GM12878 (cell line): ENCODE measurements around the gene BRD2. TPM values are rescaled to one million over a fixed set of nuclear protein-coding genes. Genes with fewer than 3 reads are reported as not detected.

Source experiments
- ATAC-seq: fragments of 200-7000 bp; cut with Tn5 transposase; 3 replicates; pipeline ENCODE4 v1.9.1; 2020; ENCODE audit warnings: mild to moderate bottlenecking, moderate library complexity
- BruUV-seq: library from RNA; stranded (reverse); fragments of 400-500 nt; replicated peaks from 2 replicates; lab custom pipeline; 2021; lab: Mats Ljungman, UMichigan
- CTCF ChIA-PET: fragments of 300-600 bp; sonication (Branson Sonifier 250); formaldehyde crosslinking; extraction: SDS; loops from one replicate; lab custom pipeline; 2021; ENCODE audit warnings: inconsistent platforms; lab: Yijun Ruan, JAX
- POLR2A ChIA-PET: fragments of 350-600 bp; formaldehyde crosslinking; extraction: SDS; loops from one replicate; lab custom pipeline; 2021; ENCODE audit warnings: inconsistent platforms; lab: Charles Lee
- RAD21 ChIA-PET: fragments of 300-600 bp; sonication (Branson Sonifier 250); formaldehyde crosslinking; loops from one replicate; lab custom pipeline; 2023; ENCODE audit warnings: antibody characterized with exemption; ENCODE audit not compliant: unreplicated experiment; lab: Charles Lee
- SMC1A ChIA-PET: fragments of 300-600 bp; sonication (Branson Sonifier 250); formaldehyde crosslinking; loops from one replicate; lab custom pipeline; 2023; ENCODE audit not compliant: unreplicated experiment, uncharacterized antibody; lab: Charles Lee
- DNase-seq: peaks from one replicate; pipeline ENCODE4 v3.0.0-alpha.2; 2011; ENCODE audit warnings: low read depth, low spot score
- FAIRE-seq: peaks from 3 replicates; lab custom pipeline; 2011; peaks lifted over from hg19 to GRCh38; lab: Jason Lieb, UNC
- H2AFZ ChIP-seq: 2 replicates; pipeline ENCODE4 v1.6.0; 2011; ENCODE audit warnings: low read depth, low read length, control low read depth; ENCODE audit not compliant: control insufficient read depth
- H3K27ac ChIP-seq: 2 replicates; pipeline ENCODE4 v1.5.1; 2011; ENCODE audit warnings: control low read depth; ENCODE audit not compliant: control insufficient read depth, insufficient read depth
- H3K27me3 ChIP-seq, 2 experiments: replicated peaks in 1 of 2; 2 replicates each; pipeline versions ENCODE4 v1.6.0 to v1.6.1; 2011; ENCODE audit warnings: low read length in 1 of 2; ENCODE audit not compliant: control insufficient read depth in 2 of 2, insufficient read depth in 2 of 2
- H3K36me3 ChIP-seq, 2 experiments: 2 replicates each; pipeline ENCODE4 v1.5.1; 2011; ENCODE audit warnings: low read length in 1 of 2; ENCODE audit not compliant: control insufficient read depth in 2 of 2, insufficient read depth in 2 of 2
- H3K4me1 ChIP-seq: 2 replicates; pipeline ENCODE4 v1.6.1; 2011; ENCODE audit warnings: mild to moderate bottlenecking, low read length, moderate library complexity, mixed read lengths; ENCODE audit not compliant: control insufficient read depth, insufficient read depth
- H3K4me2 ChIP-seq: 2 replicates; pipeline ENCODE4 v1.6.0; 2011; ENCODE audit warnings: control low read depth; ENCODE audit not compliant: control insufficient read depth, insufficient read depth
- H3K4me3 ChIP-seq: fragments of 200-600 bp; sonication (generic); 2 replicates; pipeline ENCODE4 v1.5.1; 2016
- H3K79me2 ChIP-seq: 2 replicates; pipeline ENCODE4 v1.6.0; 2011; ENCODE audit warnings: low read length; ENCODE audit not compliant: control insufficient read depth, insufficient read depth
- H3K9ac ChIP-seq: 2 replicates; pipeline ENCODE4 v1.8.0; 2011; ENCODE audit warnings: low read length, control low read depth, mixed read lengths; ENCODE audit not compliant: control insufficient read depth, insufficient read depth
- H3K9me3 ChIP-seq: replicated peaks from 3 replicates; pipeline ENCODE4 v1.5.1; 2011; ENCODE audit warnings: mild to moderate bottlenecking, low read length; ENCODE audit not compliant: control insufficient read depth, insufficient read depth
- H4K20me1 ChIP-seq: 2 replicates; pipeline ENCODE4 v1.6.0; 2011; ENCODE audit not compliant: control insufficient read depth, insufficient read depth
- BACH1 ChIP-seq: fragments of 450-650 bp; IDR thresholded peaks from 2 replicates; pipeline ENCODE4 v1.6.1; 2017; ENCODE audit warnings: mild to moderate bottlenecking, borderline replicate concordance
- BHLHE40 ChIP-seq, 2 experiments: fragments of 450-650 bp in 1 of 2; IDR thresholded peaks; 2 replicates each; pipeline ENCODE4 v1.6.1; 2011 to 2017; ENCODE audit warnings: low read depth in 2 of 2, borderline replicate concordance in 1 of 2, improper control_type of control experiment in 1 of 2, low read length in 1 of 2, mild to moderate bottlenecking in 1 of 2
- CBX5 ChIP-seq: sonication (generic); IDR thresholded peaks from 2 replicates; pipeline ENCODE4 v1.6.1; 2016; ENCODE audit warnings: low read depth, moderate library complexity, mild to moderate bottlenecking, inconsistent platforms
- CREB1 ChIP-seq: IDR thresholded peaks from 2 replicates; pipeline ENCODE4 v1.6.1; 2012; ENCODE audit warnings: low read depth, mild to moderate bottlenecking, inconsistent platforms
- CREM ChIP-seq: IDR thresholded peaks from 2 replicates; pipeline ENCODE4 v1.6.1; 2014; ENCODE audit warnings: antibody characterized with exemption, low read depth
- DPF2 ChIP-seq: fragments of 450-650 bp; IDR thresholded peaks from 2 replicates; pipeline ENCODE4 v1.6.1; 2017; ENCODE audit warnings: mild to moderate bottlenecking
- MTA2 ChIP-seq: fragments of 450-650 bp; IDR thresholded peaks from 2 replicates; pipeline ENCODE4 v1.6.1; 2016; ENCODE audit warnings: low read depth, mild to moderate bottlenecking, moderate library complexity
- POLR2A ChIP-seq: IDR thresholded peaks from 2 replicates; pipeline ENCODE4 v1.6.1; 2011; ENCODE audit warnings: low read depth, mild to moderate bottlenecking, low read length
- POLR2AphosphoS2 ChIP-seq: IDR thresholded peaks from 2 replicates; pipeline ENCODE4 v1.6.1; 2011; ENCODE audit warnings: low read depth, mild to moderate bottlenecking, low read length, improper control_type of control experiment, moderate library complexity
- POLR2AphosphoS5 ChIP-seq: IDR thresholded peaks from 2 replicates; pipeline ENCODE4 v1.6.1; 2011; ENCODE audit warnings: mild to moderate bottlenecking, low read length, inconsistent platforms
- RUNX3 ChIP-seq: IDR thresholded peaks from 2 replicates; pipeline ENCODE4 v1.6.1; 2012; ENCODE audit warnings: low read length, inconsistent platforms
- SRF ChIP-seq, 2 experiments: IDR thresholded peaks; 2 replicates each; pipeline ENCODE4 v1.6.1; 2011; ENCODE audit warnings: low read depth in 2 of 2, low read length in 2 of 2, mild to moderate bottlenecking in 1 of 2, moderate library complexity in 1 of 2
- WGBS: methylation state at CpG from one replicate; pipeline ENCODE4 v1.1.6; 2016; ENCODE audit warnings: low lambda C conversion rate; ENCODE audit not compliant: insufficient replicate concordance, insufficient coverage; ENCODE audit errors: missing lambda C conversion rate; 5-methylcytosine and 5-hydroxymethylcytosine counted together
- in situ Hi-C: fragments of 300-500 bp; cut with MboI; formaldehyde crosslinking; loops from 9 replicates; pipeline ENCODE4 v1.14.3; 2018; ENCODE audit warnings: mixed read lengths
- intact Hi-C: fragments of 100-400 bp; cut with micrococcal nuclease; formaldehyde crosslinking; loops from one replicate; pipeline ENCODE4 v1.14.2; 2022; ENCODE audit not compliant: unreplicated experiment
- polyA plus RNA-seq, 11 experiments: library from polyadenylated mRNA; depleted of rRNA in 4 of 11; unstranded in 6 of 11; stranded (reverse) in 5 of 11; fragments of >200 nt; fragmentation: Nextera tagmentation in 4 of 11; fragmentation: Illumina TruSeq in 1 of 11; extraction: Ambion mirVana in 4 of 11; extraction: Trizol in 1 of 11; gene quantifications; 1 replicate in 1 of 11; 2 replicates in 10 of 11; pipeline versions ENCODE4 v1.2.1 to v1.2.3, GENCODE V29; 2011 to 2016; ENCODE audit warnings: inconsistent platforms in 2 of 11, missing spikeins in 2 of 11, low read depth in 1 of 11
- total RNA-seq, 4 experiments: library from RNA; depleted of rRNA in 3 of 4; stranded (reverse); fragments of >200 nt in 3 of 4; fragmentation: Illumina TruSeq in 1 of 4; extraction: Trizol in 1 of 4; gene quantifications; 2 replicates each; pipeline versions ENCODE4 v1.2.1 to v1.2.3, GENCODE V29; 2013 to 2021

Gene BRD2
- total and polyA plus RNA-seq, 10 of the 15 experiments (the other 5 are each of a cell fraction or from before 2014, with no cell fraction given) = 32.2 to 239 (median 139) TPM

DNA sequence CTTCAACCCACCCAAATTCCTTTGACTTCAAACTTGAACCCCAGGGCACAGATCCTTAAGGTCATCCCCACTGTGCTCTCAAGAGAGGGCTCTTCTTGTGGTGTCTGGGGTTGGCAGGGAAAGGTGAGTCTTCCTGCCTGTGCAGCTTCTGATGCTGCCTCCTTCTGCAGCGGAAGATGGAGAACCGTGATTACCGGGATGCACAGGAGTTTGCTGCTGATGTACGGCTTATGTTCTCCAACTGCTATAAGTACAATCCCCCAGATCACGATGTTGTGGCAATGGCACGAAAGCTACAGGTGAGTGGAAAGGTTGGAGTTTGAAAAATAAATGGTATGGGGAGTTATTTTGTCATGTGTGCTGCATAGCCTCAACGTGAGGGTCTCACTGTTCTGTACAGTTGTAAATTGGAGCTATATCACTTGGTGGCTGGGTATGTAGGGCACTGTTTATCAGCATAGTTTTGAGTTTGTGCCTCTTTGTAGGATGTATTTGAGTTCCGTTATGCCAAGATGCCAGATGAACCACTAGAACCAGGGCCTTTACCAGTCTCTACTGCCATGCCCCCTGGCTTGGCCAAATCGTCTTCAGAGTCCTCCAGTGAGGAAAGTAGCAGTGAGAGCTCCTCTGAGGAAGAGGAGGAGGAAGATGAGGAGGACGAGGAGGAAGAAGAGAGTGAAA, 9.0 kb downstream of the BRD2 start:
- RAD21 ChIA-PET = no interaction called here
- WGBS = 81% methylated on average over 10 of the region's 10 CpGs
- no peak overlapping the region for H3K9ac ChIP-seq
- H3K9me3 ChIP-seq = no peaks in the 10 kb centered on the region
- FAIRE-seq = no peak
- H3K27me3 ChIP-seq = no peaks in the 10 kb centered on the region
- in situ Hi-C loops = no loop called here
- peak overlapping the region; percentile 93; the same call in 1 of the 2 replicates for H3K4me3 ChIP-seq
- no peak overlapping the region for H2AFZ ChIP-seq
- peaks cover 62% of the 10 kb centered on the region for H3K79me2 ChIP-seq
- POLR2A ChIA-PET = interaction anchor here (0.6 to 16.6 kb wide), 4 partner anchors 11 to 24 kb away, joined by 3 to 486 read pairs (median 6); partner anchors contain the start of gene HLA-DMA
- peaks cover 44% of the 10 kb centered on the region for H4K20me1 ChIP-seq
- no TSS peak for BruUV-seq
- no peak for DNase-seq
- H3K4me2 ChIP-seq = peak overlapping the region; percentile 18; the same call in 1 of the 2 replicates
- no peak for ATAC-seq
- intact Hi-C loops = no loop called here
- no peak overlapping the region for H3K27ac ChIP-seq
- no peaks in the 10 kb centered on the region; the same call in 1 of the 2 replicates for H3K4me1 ChIP-seq
- TF ChIP-seq CREB1 (no peak), SRF (IDR thresholded peaks at IDR 0.05; ENCODE audit: low read depth in 2 of 2, low read length in 2 of 2) (no peak), MTA2 (no peak), POLR2AphosphoS5 (peak; percentile 14), POLR2A (peak; percentile 35; the same call in 1 of the 2 replicates), BHLHE40 (IDR thresholded peaks at IDR 0.05; ENCODE audit: borderline replicate concordance in 1 of 2, low read depth in 2 of 2, low read length in 1 of 2) (no peak), POLR2AphosphoS2 (0 out of 2 replicates have a peak, but pooled peaks have one; percentile 1), CREM (no peak), DPF2 (no peak), BACH1 (peak; percentile 14; the same call in 1 of the 2 replicates), CBX5 (no peak), RUNX3 (no peak)
- TF ChIP-seq, all 136 proteins: peak for 4
- H3K36me3 ChIP-seq = peaks cover 59 to 67% of the 10 kb centered on the region in 2 experiments
- SMC1A ChIA-PET = interaction anchor here (0.8 to 17.2 kb wide), 10 partner anchors 12 to 109 kb away, joined by 3 to 347 read pairs (median 4); partner anchors contain the start of gene HLA-DMA
- CTCF ChIA-PET = interaction anchor here (0.9 to 13.8 kb wide), 9 partner anchors 9 to 149 kb away, joined by 3 to 162 read pairs (median 3); partner anchors contain the start of gene HLA-DMA
